NCI-H1048 (cell line): Measurements from ENCODE around the gene SPNS2.

ENCODE experiments used
- DNase-seq: peaks from one replicate; lab custom pipeline; 2025; lab: John Stamatoyannopoulos, UW

Gene SPNS2

GRCh38 chr17:4520060-4520893 lies 21.6 kb downstream of the SPNS2 start:
- no peak for DNase-seq

GRCh38 chr17:4520894-4521600 lies 22.4 kb downstream of the SPNS2 start:
- no peak for DNase-seq

- DNase-seq: no peak
Observed at GRCh38 chr17:4522661-4523060, 24.0 kb downstream of the SPNS2 start.

GRCh38 chr17:4523946-4524345 lies 25.3 kb downstream of the SPNS2 start:
- DNase-seq: no peak

GRCh38 chr17:4525691-4526397 lies 27.2 kb downstream of the SPNS2 start:
- DNase-seq: no peak

GRCh38 chr17:4527134-4527533 lies 28.5 kb downstream of the SPNS2 start:
- no peak for DNase-seq

GRCh38 chr17:4527566-4528125 lies 29.0 kb downstream of the SPNS2 start:
- DNase-seq: no peak

- DNase-seq: no peak
Observed at GRCh38 chr17:4529533-4530152, 31.0 kb downstream of the SPNS2 start.

GRCh38 chr17:4530799-4531730 lies 32.4 kb downstream of the SPNS2 start:
- DNase-seq: no peak

GRCh38 chr17:4531988-4532736 lies 33.5 kb downstream of the SPNS2 start:
- no peak for DNase-seq

- DNase-seq: no peak
Observed at GRCh38 chr17:4532860-4533522, 34.3 kb downstream of the SPNS2 start.

- DNase-seq: no peak
Observed at GRCh38 chr17:4533523-4534504, 35.1 kb downstream of the SPNS2 start.

GRCh38 chr17:4534515-4534914 lies 35.8 kb downstream of the SPNS2 start:
- no peak for DNase-seq

- DNase-seq: no peak
Observed at GRCh38 chr17:4534928-4535666, 36.4 kb downstream of the SPNS2 start.

GRCh38 chr17:4535667-4536258 lies 37.1 kb downstream of the SPNS2 start:
- no peak for DNase-seq

- no peak for DNase-seq
Observed at GRCh38 chr17:4536259-4536741, 37.6 kb downstream of the SPNS2 start.
